NCI-H1694 treated with DMSO at 0.1 percent for 48 hours (cell line): ENCODE measurements around the gene STK32C.
A peak's percentile ranks its signal among the peaks of the same experiment; 100 is the strongest.
"Not testable (repeated sequence)": the region's sequence is repeated elsewhere in the genome, so short reads cannot be mapped to it uniquely, and the experiment has no call there.

Experiments used
- DNase-seq: peaks from one replicate; lab custom pipeline; 2025; lab: John Stamatoyannopoulos, UW

The STK32C gene

DNA sequence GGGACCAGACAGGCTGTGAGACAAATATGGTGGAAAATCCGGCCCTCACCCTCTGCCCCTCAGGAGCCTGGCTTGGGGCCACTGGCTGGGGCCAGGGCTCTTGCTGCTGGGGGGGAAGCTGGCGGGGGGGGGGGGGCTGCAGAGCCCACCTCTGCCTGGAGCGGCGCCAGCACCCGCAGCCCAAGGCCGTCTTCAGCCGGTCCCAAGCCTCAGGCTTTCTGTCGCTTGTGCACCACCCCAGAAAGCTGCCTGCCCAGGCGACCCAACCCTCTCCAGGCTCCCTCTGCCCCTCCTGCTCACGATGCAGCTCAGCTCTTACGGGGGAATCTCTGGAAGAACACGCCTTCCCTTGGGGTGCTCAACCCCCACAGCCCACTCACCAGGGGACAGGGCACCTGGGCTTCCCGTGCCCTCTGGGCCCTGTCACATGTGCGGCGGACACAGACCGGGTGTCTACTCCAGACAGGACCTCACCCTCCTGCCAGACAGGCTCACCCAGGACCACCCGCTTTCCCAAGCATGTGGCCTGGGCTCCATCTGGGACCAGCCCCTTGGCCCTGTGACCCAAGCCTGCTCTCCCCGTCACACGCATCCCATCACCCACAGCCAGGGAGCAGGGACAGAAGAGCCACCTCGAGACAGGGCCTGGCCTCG, 77.1 kb downstream of the STK32C start:
- no peak for DNase-seq

DNA sequence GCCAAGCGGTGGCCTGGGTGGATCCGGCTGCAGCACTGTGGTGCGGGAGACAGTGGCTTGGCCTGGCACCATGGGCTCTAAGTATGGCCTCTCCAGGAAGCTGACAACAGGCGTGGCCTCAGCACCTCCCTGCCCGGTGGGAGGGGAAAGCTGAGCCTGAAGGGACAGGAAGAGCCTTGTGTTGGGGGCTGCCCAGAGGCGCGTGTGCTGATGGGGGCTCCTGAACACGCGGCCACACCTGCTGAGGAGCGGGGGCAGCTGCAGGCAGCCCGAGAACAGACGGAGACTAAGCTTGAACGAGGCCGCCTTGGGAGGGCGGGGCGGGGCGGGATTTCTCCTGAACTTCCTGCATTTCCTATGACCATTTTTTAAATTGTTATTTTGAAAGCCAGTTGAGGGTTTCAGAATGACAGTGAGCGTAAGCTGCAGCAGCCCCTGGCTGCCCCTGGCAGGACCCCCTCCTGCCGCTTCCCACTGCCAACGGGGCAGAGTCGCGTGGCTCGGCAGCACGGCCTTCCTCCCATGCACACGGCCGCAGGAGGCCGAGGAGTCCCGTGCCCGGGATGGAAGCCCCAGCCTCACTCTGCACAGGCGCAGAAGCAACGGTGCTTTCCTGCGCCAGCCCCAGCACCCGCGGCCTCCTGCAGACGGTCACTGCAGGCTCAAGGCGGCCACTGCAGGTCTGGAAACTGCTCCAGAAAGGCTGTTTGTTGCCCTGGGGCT, 77.8 kb downstream of the STK32C start:
- DNase-seq: no peak

DNA sequence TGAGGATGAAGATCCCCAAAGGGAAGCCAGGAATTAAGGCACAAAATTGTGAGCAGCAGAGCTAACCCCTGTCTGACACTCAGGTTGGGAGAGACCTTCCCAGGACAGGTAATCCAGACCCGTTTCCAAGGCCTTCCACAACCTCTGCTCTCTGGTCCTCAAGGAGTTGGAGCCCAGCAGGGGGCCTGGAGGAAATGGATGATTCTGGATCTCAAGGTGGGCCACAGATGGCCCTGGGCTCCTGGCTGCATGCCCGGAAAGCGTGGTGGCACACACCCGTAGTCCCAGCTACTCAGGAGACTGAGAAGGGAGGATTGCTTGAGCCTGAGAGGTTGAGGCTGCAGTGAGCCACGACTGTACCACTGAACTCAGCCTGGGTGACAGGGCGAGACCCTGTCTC, 78.7 kb downstream of the STK32C start:
- no peak for DNase-seq

DNA sequence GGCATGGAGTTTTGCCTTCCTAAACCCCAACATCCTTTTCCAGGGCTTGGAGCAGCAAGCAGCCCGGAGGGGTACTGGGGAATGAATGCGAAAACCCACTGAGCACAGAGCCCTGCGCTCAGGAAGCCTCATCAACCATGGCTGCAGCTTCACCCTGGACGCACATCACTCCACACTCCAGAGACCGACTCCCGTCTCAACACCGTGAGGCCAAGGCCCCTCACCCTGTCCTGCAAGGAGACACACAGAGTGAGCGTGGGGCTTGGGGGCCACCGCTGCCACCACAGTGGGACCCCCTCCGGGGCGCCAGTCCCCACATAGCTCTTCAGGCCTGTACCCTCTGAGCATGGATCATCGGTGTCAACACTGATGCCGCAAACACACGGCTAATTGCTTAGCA, 79.1 kb downstream of the STK32C start:
- no peak for DNase-seq

DNA sequence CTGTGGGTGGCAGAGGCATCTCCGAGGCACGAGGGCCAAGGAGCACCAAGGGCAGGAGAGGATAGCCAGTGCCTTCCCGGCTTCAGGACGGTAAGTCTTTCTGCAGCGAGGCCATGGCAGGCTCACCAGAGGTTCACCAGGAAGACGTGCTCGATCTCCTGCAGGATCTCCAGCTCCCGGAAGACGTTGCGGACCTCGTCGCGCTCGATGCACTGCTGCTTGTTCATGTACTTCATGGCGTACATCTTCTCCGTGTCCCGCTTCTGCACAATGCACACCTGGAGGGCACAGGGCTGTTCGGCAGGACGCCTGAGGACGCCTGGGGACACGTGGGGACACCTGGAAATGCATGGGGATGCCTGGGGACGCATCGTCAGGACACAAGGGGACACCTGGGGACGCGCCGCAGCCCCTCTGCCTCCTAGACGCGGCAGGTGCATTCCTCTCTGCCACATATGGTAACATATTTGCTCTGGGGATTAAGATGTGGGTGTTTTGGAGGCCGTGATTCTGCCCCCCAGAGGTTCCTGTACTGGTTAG, 79.8 kb downstream of the STK32C start:
- DNase-seq: no peak

DNA sequence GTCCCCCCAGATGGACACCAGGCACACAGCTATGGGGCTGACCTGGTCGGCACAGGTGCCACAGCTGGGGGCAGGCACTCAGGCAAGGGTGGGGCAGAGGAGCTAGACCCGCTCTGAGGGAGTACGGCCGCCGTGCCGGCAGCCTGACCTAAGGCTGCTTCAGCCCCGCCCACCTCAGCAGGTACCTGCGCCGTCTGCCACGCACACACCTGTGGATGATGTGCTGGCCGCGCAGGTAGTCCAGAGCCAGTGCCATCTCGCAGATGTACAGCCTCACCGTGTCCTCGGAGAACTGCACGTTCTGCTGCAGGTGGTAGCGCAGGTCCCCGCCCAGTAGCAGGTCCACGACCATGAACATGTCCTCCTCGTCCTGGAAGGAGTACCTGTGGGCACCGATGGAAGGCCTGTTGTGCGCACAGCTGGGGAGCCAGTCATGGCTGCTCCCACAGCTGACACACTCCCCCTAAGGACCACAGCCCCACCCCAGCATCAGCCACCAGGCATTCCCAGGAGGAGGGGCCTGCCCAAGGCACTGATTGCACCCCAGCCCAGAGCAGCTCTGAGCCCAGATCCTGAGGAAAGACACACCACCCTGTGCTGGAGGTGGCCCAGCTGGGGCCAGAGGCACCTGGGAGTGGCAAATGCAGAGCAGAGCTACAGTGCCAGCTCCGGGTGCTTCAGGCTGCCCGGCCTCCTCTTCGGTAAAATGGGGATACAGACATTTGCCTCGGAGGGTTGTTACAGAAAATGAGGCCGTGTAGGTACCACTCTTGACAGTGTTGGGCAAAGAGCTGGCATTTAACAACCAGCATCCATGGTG, 81.0 kb downstream of the STK32C start:
- DNase-seq: no peak

DNA sequence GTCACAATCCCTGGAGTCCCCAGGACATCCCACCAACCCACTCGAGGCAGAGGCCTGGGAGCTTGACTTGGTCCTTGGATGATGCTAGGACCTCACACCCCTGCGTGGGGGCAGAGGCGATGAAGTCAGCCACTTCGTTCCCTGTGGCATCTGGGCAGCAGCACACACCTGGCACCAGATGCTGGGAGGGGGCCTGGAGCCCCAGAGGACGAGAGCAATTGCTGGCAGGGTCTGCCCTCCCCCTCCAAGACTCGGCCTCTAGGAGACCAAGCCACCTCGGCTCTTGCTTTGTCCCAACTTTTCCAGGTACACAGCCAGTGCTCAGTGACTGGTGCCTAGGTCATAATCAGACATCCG, 81.9 kb downstream of the STK32C start:
- no peak for DNase-seq

DNA sequence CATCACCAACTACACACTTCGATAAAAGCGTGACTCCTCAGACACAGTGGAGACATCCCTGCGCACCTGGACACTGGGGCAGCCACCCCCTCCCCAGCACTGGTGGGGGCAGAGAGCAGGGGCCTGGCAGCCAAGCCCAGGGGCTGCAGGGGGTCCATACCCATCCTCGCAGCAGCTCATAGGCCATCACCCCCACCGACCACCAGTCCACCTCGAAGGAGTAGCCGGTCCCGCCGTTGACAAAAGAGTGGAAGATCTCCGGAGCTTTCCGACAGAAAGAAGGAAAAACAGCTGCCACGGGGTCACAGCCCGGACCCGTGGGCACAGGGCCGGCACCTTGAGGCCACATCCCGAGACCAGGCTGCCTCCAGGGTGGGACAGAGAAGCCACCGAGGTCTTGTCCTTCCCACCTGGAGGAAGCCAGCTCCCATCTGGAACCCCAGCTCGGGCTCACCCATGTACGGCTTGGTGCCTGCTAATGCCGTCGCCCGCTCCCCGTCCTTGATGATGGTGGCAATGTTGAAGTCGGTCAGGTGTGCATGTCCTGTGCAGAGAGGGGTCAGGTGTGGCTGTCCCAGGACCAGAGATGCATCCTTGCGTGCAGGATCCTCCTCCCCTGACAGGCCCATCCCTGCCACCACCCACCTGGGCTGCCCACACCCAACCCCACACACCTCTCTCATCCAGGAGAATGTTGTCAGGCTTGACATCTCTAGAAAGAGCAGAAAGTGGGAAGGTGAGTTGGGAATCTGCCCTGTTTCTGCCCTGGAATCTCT, 82.5 kb downstream of the STK32C start:
- no peak for DNase-seq

DNA sequence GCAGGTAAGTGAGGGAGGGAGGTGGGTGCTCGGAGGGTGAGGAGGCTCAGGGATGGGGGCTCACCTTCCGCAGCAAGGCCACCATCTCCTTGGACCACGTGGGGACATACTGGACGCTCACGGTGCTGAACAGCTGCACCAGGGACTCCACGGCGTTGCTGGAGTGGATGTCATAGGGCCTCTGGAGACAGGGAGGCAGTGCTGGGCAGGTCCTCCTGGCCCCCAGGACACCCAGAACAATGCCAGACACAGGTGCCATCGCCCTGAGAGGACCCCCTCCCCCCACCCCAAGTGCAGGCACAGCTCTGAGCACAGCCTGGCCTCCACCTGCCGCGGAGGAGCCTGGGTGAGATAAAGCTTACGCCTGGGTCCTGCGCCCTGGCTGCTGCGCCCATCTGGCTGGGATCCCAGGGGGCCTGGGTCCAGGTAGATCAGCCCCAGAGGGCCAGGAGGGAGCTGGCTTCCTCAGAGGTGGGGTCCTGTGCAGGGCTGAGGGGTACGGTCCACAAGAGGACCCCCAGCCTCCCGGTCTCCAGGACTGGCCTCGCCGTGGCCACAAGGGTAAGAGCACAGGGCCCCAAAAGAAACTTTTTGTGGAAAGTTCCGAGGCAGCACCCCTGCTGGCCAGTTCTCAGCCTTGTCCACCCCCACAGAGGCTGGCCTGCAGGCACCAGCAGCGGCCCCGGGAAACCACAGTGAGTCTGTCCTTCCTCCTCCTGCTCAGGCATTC, 83.2 kb downstream of the STK32C start:
- no peak for DNase-seq

DNA sequence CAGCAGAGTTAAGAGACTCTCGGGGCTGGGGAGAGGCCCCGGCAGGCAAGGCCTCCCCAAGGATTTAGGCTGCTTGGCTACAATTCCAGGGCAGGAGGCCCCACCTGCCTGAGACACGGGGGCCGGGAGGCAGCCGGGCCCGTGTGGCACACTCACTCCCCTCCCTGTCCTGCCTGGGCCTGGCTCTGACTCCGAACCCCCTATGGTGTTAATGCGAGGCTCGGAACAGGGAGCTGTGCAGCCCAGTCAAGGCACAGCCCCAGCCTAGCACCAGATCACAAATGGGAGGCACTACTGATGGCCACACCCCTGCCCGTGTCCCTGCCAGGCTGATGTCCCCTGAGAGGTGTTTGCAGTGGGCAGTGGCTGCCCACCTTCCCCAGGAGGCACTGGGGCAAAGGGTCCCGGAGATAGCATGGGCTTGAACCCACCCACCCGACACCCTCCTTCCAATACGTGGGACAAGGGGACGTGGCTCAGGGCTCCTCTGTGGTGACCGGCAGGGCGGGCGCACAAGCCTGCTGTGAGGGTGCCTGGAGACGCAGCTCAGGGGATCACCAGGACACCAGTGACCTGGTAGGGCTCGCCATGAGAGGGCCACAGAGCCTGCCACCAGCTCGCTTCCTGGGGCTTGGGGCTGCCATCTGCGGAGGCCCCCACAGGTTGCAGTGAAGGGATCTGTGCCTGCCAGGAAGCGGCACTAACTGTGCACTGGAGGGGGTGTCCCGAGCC, 84.0 kb downstream of the STK32C start:
- DNase-seq: no peak

DNA sequence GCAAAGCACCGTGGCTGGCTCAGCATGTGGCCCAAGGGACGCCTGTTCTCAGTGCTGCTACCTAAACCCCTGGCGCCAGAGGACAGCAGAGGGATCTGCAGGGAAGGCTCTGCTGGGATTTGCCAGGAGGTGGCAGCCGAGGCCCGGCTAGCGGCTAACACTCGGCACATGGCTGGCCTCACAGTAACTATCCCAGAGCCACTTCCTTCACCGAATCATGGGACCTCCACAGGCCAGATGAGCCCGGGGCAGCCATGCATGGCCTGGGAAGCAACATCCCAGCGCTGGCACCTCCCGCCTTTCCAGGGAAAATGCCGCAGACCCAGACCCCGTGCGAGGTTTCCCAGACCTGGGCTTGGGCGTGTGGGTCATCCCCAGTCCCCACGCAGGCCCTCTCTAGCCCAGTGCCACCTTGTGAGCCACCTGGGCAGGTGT, 84.6 kb downstream of the STK32C start:
- DNase-seq: peak; percentile 40

DNA sequence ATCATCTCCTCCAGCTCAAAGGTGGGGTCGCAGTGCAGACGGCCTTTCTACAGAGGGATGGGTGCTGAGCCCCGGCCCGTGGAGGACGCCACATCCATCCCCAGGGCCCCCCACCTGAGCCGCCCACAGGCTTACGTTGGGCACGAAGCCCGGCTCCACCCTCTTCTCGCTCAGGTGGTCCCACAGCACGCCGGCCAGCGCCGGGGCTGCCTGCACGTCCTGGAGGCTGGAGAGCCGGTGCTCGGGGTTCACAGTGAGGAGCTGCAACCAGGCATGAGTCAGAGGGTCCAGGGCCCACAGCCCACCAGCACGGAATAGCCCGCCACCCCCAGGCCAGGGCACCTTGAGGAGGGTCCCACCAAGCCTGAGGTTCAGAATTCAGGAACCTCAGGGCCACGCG, 85.0 kb downstream of the STK32C start:
- DNase-seq: no peak

DNA sequence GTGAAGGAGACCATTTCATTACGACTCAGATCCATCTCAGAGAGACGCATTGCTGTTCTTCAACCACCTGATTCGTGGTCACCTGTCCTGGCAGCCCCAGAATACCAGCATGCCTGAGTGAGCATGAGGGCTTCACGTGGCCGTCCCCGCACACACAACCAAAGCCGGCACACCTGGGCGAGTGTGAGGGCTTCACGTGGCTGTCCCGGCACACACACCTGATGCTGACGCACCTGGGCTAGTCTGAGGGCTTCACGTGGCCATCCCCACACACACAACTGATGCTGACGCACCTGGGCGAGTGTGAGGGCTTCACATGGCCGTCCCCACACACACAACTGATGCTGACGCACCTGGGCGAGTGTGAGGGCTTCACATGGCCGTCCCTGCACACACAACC, 86.8 kb downstream of the STK32C start:
- DNase-seq: not testable (repeated sequence)

DNA sequence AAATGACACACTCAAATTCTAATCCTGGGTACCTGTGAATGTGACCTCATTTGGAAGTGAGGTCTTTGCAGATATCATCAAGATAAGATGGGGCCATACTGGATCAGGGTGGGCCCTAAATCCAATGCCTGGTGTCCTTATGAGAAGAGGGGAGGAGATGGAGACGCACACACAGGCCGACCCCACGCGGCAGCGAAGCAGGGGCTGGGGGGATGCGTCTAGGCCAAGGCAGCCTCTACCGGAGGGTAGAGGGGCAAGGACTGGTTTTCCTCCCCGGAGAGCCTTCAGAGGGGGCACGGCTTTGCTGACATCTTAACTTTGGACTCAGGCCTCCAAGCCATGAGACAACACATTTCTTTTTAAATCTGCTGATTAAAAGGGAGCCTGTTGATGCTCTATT, 87.7 kb downstream of the STK32C start:
- DNase-seq: no peak

DNA sequence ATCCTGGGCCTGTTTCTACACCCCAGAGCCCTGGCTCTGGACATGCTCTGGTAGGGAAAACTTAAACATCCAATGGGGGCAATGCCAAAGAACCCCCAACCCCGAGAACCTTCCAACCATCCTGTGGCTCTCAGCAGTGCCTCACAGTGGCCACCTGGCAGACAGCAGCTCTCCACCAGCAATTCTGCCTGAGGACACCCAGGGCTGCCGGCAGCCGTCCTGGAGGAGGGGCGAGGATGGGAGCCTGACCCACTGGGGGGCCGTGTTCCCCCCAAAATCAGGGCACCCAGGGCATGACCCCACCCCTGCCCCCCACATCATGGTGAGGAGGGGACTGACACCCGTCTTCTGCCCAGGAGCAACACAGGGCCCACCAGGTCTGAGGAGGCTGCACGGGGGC, 88.3 kb downstream of the STK32C start:
- no peak for DNase-seq

DNA sequence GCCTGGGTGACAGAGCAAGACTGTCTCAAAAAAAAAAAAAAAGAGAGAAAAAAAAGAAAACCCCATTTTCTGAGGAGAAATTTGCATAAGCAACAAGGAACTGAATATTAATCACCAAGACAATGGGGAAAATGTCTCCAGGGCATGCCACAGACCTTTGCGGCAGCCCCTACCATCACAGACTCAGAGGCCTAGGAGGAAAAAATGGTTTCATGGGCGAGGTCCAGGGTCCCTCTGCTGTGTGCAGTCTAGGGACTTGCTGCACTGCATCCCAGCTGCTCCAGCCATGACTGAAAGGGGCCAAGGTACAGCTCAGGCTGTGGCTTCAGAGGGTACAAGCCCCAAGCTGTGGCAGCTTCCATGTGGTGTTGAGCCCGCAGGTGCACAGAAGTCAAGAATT, 91.3 kb downstream of the STK32C start:
- not testable (repeated sequence) for DNase-seq

DNA sequence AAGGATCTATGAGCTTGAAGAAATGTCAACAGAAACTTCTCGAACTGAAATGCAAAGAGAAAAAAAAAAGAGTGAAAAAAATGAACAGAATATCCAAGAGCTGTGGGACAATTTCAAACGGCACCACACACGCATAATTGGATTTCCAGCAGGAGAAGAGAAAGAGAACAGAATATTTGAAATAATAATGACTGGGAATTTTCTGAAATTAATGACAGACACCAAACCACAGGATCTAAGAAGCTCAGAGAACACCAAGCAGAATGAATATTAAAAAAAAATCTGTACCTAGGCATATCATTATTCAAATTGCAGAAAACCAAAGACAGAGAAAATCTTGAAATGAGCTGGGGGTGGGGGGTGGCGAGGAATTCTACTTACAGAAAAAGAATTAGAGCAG, 93.8 kb downstream of the STK32C start:
- DNase-seq: no peak

DNA sequence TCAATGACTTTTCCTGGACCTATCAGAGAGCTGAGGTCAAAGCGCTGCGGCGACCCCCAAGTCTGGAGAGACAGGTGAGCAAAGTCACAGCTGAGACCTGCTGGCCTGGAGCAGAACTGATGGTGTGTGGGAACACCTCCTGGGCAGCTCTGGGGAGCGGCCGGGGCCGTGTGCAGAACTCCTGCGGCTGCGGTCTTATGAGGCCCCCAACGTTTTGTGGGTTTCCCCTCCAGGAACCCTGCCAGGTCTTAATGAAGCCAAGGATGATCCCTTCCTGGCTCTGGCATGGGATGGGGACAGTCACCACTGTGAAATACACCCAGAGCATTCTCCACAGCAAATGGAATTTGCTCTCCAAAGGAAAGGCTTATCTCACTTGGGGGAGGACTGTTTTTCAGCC, 94.9 kb downstream of the STK32C start:
- no peak for DNase-seq

DNA sequence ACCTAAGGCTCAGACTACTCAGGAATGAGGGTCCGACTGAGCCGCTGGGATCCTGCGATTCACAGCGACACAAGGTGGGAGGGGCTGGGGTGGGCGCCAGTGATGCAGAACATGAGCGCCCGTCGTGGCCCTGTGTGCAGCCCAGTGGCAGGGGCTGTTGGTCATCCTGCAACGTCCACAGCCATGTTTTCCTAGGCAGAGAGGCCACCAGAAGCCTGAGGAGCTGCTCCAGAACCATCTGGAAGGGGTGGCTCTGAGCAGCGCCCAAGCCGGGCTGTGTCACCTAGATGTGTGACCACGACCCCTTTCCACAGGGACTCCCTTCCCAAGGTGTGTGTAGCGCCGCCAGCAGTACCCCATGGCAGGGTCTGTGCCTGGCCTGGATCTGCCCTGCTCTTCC, 96.5 kb downstream of the STK32C start:
- no peak for DNase-seq

DNA sequence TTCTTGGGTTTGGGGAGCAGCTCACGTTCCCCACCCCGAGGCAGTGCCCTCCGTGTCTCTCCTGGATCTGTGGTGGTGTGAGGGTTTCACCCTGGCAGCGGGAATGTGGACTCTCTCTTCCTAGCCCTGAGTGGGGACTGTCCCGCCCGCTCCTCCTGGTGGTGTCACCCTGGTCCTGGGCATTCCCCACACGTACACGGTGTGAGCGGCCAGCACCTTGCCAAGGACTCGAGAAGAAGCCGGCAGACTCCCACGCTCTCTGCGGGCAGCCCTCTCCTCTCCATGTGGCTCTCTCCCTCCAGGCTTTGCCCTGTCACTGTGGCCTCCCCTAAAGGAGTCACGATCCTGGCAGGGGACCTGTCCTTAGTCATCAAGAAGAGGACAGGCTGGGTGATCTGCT, 97.0 kb downstream of the STK32C start:
- DNase-seq: no peak
